Measurements from ENCODE around the gene CCDC57.
"Not testable (repeated sequence)": the region's sequence is repeated elsewhere in the genome, so short reads cannot be mapped to it uniquely, and the experiment has no call there.

CCDC57 gene, protein sequence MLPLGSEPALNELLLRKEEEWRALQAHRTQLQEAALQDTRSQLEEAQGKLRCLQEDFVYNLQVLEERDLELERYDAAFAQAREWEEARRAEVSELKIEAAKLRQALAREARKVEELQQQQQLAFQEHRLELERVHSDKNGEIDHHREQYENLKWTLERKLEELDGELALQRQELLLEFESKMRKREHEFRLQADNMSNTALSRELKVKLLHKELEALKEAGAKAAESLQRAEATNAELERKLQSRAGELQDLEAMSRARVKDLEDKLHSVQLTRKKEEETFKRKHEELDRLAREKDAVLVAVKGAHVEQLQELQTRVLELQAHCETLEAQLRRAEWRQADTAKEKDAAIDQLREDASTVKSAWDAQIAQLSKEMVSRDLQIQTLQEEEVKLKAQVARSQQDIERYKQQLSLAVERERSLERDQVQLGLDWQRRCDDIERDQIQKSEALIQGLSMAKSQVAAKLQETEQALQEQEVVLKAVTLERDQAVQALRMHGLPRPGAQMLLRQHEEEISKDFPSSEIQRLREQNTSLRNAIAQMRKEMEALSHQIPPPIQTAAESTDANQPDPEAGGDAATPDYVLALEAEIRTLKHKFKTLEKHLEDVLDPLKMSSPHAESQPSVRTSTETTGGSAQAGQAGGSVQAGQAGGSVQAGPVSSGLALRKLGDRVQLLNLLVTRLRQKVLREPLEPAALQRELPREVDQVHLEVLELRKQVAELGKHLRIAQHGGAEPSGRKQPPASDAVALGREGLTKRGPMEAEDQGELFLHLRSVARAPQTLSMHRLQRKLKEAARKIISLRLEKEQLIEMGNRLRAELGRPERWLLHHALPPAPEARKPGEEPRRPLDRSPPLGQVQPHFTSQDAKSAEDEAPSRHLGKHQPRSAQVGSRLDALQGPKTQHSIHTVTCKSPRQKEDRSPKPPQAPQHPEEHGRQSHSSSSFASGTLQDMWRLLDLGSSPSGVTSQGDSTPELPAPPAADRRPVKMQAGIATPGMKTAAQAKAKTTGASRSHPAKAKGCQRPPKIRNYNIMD

GRCh38 chr17:82212331-82213250 lies at the start of gene CCDC57:
CCDC57 (minus strand) TSS chr17:82212842; CDS start chr17:82201944, 10,898 bp downstream.
- peak; percentile 37 for DNase-seq

GRCh38 chr17:82262344-82262743 lies 49.7 kb upstream of the CCDC57 start:
- DNase-seq: no peak

- not testable (repeated sequence) for DNase-seq
These were observed 47.6 kb upstream of the CCDC57 start for GRCh38 chr17:82259972-82260961.

DNA sequence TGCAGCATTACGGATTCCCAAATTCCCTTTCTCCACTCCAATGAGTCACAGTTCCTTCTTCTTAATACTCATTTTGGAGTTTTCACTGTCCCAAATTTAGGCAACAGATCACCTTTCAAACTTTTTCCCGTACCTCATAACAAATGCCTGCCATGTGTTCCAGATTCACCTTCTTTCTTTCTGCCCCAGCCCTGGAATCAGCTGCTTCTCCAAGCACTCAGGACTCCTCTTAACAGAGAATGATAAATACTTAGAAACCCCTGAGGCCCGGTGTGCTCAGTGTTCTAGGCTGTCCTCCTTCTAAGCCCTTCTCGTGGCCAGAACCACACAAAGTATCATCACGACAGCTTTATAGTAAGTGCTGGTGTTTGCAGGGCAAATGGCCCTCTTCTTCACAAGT lies 45.9 kb upstream of the CCDC57 start:
- DNase-seq: no peak

GRCh38 chr17:82257473-82257872 lies 44.8 kb upstream of the CCDC57 start:
- DNase-seq: no peak

DNA sequence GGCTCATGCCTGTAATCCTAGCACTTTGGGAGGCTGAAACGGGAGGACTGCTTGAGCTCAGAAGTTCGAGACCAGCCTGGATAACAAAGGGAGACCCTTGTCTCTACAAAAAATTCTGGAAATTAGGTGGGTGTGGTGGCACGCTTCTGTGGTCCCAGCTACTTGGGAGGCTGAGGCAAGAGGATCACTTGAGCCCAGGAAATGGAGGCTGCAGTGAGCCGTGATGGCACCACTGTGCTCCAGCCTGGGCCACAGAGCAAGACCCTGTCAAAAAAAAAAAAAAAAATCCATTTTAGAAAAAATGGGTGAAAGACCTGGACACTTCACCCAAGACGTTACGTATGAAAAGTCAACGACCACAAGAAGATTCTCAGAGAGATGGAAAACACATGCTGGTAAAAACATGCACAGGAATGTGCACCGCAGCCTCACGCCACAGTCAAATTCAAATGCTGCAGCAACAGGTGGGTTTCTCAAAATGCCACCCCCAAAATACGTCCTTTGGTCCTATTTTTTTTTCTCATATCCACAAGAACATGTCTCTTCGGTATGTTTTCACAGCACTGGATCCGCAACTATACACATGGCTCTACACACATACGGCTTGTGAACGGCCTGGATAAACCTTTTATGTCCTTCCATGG lies 43.7 kb upstream of the CCDC57 start:
- DNase-seq: no peak

- no peak for DNase-seq
These were observed 42.8 kb upstream of the CCDC57 start for GRCh38 chr17:82255402-82255972.

- DNase-seq: not testable (repeated sequence)
These were observed 42.1 kb upstream of the CCDC57 start for GRCh38 chr17:82254746-82255145.

DNA sequence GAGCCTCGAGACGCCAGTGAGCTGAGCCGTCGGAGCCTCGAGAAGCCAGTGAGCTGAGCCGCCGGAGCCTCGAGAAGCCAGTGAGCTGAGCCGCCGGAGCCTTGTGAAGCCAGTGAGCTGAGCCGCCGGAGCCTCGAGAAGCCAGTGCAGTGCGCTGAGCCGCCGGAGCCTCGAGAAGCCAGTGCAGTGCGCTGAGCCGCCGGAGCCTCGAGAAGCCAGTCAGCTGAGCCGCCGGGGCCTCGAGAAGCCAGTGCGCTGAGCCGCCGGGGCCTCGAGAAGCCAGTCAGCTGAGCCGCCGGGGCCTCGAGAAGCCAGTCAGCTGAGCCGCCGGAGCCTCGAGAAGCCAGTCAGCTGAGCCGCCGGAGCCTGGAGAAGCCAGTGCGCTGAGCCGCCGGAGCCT lies 41.5 kb upstream of the CCDC57 start:
- not testable (repeated sequence) for DNase-seq

- DNase-seq: no peak
These were observed 40.5 kb upstream of the CCDC57 start for GRCh38 chr17:82253179-82253544.

- DNase-seq: no peak
These were observed 40.0 kb upstream of the CCDC57 start for GRCh38 chr17:82252511-82253178.

GRCh38 chr17:82250868-82251500 lies 38.3 kb upstream of the CCDC57 start:
- no peak for DNase-seq

GRCh38 chr17:82249896-82250581 lies 37.4 kb upstream of the CCDC57 start:
- no peak for DNase-seq

DNA sequence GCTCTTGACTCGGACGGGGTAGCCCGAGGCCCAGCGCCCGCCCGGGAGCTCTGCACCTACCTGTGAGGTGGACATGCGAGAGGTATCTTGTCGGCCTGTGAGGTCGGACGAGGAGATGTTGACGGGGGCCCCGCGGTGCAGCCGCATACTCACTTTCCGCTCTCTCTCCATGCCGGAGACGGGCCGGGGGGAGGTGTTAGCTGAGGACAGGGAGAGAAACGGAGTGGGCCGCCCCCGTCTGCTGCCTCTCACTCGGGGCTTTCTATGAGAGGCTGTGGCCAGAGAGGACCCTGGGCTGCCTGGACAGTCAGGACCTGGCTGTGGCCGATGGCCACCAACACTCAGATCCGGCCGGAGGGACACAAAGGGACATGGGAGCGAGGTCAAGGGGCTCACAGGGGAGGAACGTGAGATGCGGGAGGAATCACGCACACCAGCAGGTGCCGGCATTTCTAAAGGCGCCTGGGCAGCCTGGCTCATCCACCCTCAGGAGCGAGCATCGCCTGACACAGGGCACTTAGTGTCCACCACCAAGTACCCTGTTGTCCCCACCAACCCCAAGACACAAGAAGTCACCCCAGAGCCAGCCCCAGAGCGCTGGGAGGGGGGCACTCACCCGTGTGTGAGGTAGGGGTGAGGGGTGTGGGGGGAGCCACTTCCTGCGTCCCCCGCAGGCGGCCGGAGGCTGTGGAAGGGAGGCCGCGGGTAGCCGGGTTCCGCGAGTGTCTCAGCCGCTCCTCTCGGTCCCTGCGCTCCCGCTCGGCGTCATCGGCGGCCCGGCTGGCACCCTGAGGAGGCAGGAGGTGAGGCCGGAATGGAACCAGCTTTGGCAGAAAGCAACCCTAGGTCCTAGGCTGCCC lies 36.4 kb upstream of the CCDC57 start:
- DNase-seq: no peak

GRCh38 chr17:82247856-82248671 lies 35.4 kb upstream of the CCDC57 start:
- no peak for DNase-seq

DNA sequence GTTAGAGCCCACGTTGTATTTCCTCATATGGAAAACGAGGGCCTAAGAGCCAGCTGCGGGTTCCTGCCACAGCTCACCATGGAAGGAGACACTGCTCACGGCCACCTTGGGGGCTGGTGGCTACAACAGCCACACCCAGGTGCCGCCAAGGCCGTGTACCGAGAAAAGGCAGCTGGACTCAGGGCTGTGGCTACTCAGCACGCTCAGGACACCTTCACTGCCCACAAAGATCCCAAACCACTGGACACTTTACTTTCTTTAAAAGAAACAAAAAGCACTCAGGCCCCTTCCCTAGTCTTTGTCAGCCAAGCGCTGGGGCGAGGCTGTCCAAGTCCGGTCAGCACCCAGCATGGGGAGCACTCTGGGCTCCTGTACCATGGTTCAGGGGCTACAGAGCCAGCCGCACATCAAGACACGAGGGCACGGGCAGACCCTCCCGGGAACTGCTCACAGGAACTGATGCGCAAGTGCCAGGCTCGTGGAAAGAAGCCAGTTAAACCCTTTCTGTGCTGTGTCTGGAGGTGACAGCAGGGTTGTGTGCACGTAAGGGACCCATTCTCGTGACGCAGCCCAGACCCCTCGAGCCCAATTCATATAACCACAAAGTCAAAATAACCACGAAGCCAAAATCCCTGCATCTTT lies 34.7 kb upstream of the CCDC57 start:
- DNase-seq: no peak

Data from DMS153 (cell line).